Activated naive CD8-positive, alpha-beta T cell (primary cell): ENCODE results near the gene NKX3-2.
"Not testable (repeated sequence)": the region's sequence is repeated elsewhere in the genome, so short reads cannot be mapped to it uniquely, and the experiment has no call there.

ENCODE experiments used
- H3K27ac Mint-ChIP-seq: one replicate; pipeline ENCODE4 v1.8.0; 2021; ENCODE audit warnings: mixed read lengths
- H3K27me3 Mint-ChIP-seq: one replicate; pipeline ENCODE4 v1.8.0; 2021; ENCODE audit warnings: mixed read lengths
- H3K36me3 Mint-ChIP-seq: one replicate; pipeline ENCODE4 v1.8.0; 2021; ENCODE audit warnings: mixed read lengths
- H3K4me1 Mint-ChIP-seq: one replicate; pipeline ENCODE4 v1.8.0; 2021; ENCODE audit warnings: low read depth, mixed read lengths
- H3K4me3 Mint-ChIP-seq: one replicate; pipeline ENCODE4 v1.8.0; 2021; ENCODE audit warnings: mild to moderate bottlenecking, mixed read lengths
- H3K9me3 Mint-ChIP-seq: one replicate; pipeline ENCODE4 v1.8.0; 2021; ENCODE audit warnings: low read depth, mixed read lengths

Gene NKX3-2

DNA sequence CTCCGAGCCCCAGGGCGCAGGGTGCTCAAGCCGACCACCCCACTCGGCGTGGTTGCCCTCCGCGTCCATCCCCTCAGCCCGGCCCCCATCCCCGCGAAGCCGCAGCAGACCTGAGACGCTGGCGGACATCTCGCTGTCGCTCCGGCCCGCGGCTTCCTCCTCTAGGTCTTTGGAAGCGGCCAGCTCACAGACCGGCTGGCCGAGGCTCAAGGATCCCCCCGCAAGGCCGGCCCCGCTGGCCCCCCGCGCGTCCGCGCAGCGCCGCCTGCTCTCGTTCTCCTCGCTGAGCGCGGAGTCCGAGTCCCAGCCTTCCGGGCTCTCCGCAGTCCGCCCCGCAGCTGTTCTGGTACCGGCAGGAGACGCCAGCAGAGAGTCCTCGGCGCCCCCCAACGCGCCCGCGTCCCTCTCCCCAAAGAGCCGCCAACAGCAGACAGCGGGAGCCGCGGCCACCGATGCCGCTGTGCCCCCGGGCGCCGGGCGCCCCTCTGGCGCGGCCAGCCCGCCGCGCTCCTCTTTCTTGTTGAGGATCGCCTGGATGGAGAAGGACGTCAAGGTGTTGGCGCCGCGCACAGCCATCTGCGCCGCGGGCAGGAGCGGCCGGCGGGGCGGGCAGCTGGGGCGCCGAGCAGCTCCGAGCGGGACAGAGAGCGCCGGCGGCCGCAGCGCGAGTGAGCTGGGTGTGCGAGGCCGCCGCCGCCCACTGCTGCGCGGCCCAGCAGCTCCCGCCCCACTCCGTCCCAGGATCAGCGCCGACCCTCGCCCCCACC, at the start of gene NKX3-2:
NKX3-2 (minus strand) TSS at position 670 of the 767 bp plus-strand sequence; CDS start at position 576, 94 bp downstream.
- H3K4me3 Mint-ChIP-seq: peak within 1 kb of the TSS; percentile 84
- no peak within 1 kb of the TSS for H3K27ac Mint-ChIP-seq
- H3K27me3 Mint-ChIP-seq: peaks cover 46% of the 10 kb centered on the region
- peaks cover 8% of the 10 kb centered on the region for H3K9me3 Mint-ChIP-seq
- H3K4me1 Mint-ChIP-seq: peaks cover 54% of the 10 kb centered on the region
- H3K36me3 Mint-ChIP-seq: peaks cover 5% of the 10 kb centered on the region

DNA sequence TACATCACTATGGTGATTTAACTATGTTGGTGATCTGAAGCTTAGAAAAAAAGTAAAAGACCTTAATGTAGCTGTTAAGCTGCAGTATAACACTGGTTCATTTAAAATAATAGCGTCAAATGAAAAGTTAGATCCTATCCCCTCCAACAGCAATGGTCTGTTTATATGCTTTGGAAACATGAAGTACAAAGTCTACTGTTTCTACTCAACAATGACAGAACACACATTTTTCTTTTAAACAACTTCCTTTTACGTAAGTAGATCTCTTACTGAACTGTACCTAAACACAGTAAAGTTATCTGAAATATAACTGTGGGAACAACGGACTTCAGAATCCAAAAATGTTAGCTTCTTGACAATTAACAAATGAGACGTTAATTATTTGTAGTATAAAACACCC, 47.9 kb upstream of the NKX3-2 start:
- Mint-ChIP-seq H3K36me3 (peaks cover 6% of the 10 kb centered on the region), H3K9me3 (no peaks in the 10 kb centered on the region), H3K27ac (no peak overlapping the region), H3K27me3 (no peaks in the 10 kb centered on the region), H3K4me1 (no peaks in the 10 kb centered on the region), H3K4me3 (no peak overlapping the region)

DNA sequence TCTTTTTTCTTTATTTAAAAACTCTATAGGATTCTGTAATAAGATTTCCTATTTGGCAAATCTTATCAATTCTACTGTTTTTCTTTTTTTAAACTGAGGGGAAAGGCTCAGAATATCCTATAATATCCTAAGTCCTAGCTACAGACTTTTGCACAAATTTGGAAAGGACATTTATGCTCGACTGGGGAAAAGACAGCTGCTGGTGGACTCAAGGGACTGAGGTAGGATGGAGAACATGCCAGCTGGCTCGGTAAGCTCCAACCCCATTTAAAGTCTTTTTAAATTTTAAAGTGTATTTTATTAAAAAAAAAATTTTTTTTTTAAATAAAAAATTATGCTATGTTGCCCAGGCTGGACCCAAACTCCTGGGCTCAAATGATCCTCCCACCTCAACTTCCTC, 46.5 kb upstream of the NKX3-2 start:
- Mint-ChIP-seq H3K27ac (no peak overlapping the region), H3K4me1 (no peaks in the 10 kb centered on the region), H3K36me3 (peaks cover 2% of the 10 kb centered on the region), H3K4me3 (no peak overlapping the region), H3K27me3 (no peaks in the 10 kb centered on the region), H3K9me3 (no peaks in the 10 kb centered on the region)

DNA sequence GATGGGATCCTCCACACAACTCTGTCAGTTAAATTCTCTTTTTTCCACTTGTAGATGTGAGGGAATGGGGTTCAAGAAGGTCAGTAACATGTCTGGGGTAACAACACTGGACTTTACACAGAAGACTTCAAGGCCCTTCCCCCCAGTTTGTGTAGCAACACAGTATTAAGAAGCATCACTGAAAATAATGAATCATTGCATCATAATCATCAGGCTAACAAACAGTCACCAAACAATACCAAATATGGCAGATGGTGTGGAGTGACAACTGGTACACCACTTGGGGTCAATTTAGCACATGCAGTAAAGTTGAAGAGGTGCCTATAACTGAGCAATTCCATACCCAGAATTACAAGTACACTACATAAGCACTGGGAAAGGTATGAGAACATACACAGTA, 44.6 kb upstream of the NKX3-2 start:
- no peak overlapping the region for H3K4me3 Mint-ChIP-seq
- H3K4me1 Mint-ChIP-seq: no peaks in the 10 kb centered on the region
- no peaks in the 10 kb centered on the region for H3K9me3 Mint-ChIP-seq
- peaks cover 4% of the 10 kb centered on the region for H3K36me3 Mint-ChIP-seq
- H3K27me3 Mint-ChIP-seq: no peaks in the 10 kb centered on the region
- no peak overlapping the region for H3K27ac Mint-ChIP-seq

GRCh38 chr4:13584481-13584880, 40.2 kb upstream of the NKX3-2 start:
- Mint-ChIP-seq H3K27ac (no peak overlapping the region), H3K4me3 (no peak overlapping the region), H3K9me3 (no peaks in the 10 kb centered on the region), H3K27me3 (no peaks in the 10 kb centered on the region), H3K36me3 (peaks cover 11% of the 10 kb centered on the region), H3K4me1 (no peaks in the 10 kb centered on the region)

DNA sequence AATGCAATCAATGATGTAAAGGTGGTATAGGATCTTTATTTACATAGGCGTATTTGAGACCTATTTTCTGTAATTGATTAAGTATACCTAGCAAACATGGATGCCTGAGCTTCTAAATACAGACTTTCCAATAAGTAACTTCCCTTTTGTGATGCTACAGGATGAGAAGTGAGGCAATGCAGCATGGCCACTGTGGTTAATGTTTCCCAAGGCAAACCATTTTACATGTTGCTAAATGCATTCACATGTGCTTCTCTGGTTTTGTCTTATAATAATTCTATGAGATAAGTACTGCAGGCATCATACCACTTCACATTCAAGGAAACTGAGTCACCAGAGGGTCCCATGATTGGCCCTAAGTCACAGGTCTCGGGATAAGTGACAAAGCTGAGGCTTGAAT, 35.7 kb upstream of the NKX3-2 start:
- Mint-ChIP-seq H3K27me3 (no peaks in the 10 kb centered on the region), H3K27ac (no peak overlapping the region), H3K9me3 (no peaks in the 10 kb centered on the region), H3K4me1 (no peaks in the 10 kb centered on the region), H3K36me3 (peaks cover 11% of the 10 kb centered on the region), H3K4me3 (no peak overlapping the region)

DNA sequence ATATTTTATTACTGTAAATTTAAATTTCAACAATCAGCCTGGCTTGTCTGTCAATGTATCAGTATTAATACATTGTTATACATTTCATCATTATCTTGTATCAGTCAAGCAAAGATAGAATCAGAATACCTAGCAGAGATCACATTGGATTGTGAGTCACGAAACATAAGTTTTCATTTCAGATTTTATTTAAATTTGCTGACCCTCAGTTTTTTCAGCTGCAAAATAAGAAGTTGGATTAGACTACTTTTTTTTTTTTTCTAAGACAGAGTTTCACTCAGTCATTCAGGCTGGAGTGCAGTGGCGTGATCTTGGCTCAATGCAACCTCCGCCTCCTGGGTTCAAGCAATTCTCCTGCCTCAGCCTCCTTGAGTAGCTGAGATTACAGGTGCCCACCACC, 33.4 kb upstream of the NKX3-2 start:
- Mint-ChIP-seq H3K36me3 (peaks cover 6% of the 10 kb centered on the region), H3K9me3 (no peaks in the 10 kb centered on the region), H3K4me3 (no peak overlapping the region), H3K4me1 (no peaks in the 10 kb centered on the region), H3K27me3 (no peaks in the 10 kb centered on the region), H3K27ac (no peak overlapping the region)

GRCh38 chr4:13570916-13571315, 26.6 kb upstream of the NKX3-2 start:
- Mint-ChIP-seq H3K27me3 (no peaks in the 10 kb centered on the region), H3K9me3 (no peaks in the 10 kb centered on the region), H3K4me3 (no peak overlapping the region), H3K36me3 (peaks cover 9% of the 10 kb centered on the region), H3K27ac (no peak overlapping the region), H3K4me1 (no peaks in the 10 kb centered on the region)

DNA sequence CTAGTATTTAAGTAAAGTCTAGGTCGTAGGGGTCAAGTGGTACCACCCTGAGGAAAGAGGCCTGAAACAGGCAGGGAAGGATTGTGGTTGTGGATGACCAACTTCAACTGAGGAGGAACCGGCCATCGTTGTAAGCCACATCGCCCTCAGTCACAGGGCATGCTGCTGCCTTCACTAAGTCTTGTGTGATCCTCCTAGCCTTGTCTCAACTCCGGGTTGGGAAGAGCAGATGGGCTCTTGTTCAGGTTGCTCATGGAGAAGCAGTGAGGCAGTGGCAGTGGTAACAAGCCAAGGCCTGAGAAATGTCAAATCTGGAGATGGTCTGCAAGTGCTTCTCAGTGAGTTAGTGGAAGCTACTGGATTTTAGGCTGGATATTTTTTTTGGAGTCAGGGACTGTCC, 22.8 kb upstream of the NKX3-2 start:
- no peaks in the 10 kb centered on the region for H3K27me3 Mint-ChIP-seq
- no peak overlapping the region for H3K27ac Mint-ChIP-seq
- no peaks in the 10 kb centered on the region for H3K9me3 Mint-ChIP-seq
- H3K4me1 Mint-ChIP-seq: no peaks in the 10 kb centered on the region
- no peak overlapping the region for H3K4me3 Mint-ChIP-seq
- peaks cover 9% of the 10 kb centered on the region for H3K36me3 Mint-ChIP-seq

DNA sequence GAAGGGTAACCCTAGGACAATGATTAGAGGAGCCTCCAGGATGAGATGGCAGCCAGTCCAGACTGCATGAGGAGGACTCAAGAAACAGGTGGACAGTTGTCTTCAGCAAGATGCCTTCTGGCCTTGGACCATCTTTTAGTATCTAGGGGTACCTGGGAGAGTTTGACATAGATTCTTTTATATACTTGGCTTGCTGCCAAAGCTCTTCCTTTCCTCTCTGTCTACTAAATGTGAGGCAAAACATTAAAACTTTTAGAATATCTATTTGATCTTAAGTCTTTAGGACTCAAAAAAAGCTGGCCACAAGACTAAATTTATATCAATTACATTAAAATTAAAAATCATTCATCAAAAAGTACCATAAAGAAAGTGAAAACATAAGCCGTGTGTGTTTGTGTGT, 18.6 kb upstream of the NKX3-2 start:
- Mint-ChIP-seq H3K4me1 (no peaks in the 10 kb centered on the region), H3K27me3 (peaks cover 4% of the 10 kb centered on the region), H3K36me3 (peaks cover 5% of the 10 kb centered on the region), H3K27ac (no peak overlapping the region), H3K9me3 (no peaks in the 10 kb centered on the region), H3K4me3 (no peak overlapping the region)

DNA sequence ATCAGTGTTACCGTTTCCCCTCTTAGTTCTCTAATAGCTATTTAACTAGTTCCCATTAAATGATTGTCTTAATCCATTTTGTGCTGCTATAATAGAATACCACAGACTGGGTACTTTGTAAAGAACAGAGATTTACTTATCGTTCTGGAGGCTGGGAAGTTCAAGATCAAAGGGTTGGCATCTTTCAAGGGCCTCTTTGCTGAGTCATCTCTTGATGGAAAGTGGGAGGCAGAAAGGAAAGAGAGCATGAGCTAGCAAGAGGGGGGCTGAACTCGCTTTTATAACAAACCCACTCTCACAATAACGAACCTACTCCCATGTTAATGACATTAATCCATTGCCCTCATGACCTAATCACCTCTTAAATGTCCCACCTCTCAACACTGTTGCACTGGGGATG, 17.4 kb upstream of the NKX3-2 start:
- peaks cover 6% of the 10 kb centered on the region for H3K27me3 Mint-ChIP-seq
- H3K4me3 Mint-ChIP-seq: no peak overlapping the region
- H3K27ac Mint-ChIP-seq: no peak overlapping the region
- no peaks in the 10 kb centered on the region for H3K4me1 Mint-ChIP-seq
- H3K36me3 Mint-ChIP-seq: peaks cover 5% of the 10 kb centered on the region
- no peaks in the 10 kb centered on the region for H3K9me3 Mint-ChIP-seq

- not testable (repeated sequence) for H3K27me3 Mint-ChIP-seq
These were observed 15.8 kb upstream of the NKX3-2 start for GRCh38 chr4:13560111-13560510.

DNA sequence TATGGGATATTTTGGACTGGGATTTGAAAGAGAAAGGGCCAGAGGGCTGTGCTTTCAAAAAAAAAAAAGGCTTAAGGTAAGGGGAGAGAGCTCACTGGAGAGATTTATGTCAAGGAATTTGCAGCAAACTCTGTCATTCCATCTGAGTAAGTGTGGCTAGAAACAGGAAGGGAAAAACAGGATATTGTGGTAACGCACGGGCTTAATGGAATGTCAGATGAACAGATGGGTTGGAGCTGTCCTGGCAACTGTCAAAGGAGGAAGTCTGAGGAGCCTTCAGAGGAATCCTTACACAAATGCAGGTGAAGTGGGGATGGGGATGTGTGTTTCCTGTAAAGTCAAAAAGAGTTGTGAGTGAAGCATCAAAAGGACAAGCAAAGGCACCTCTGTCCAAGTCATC, 15.1 kb upstream of the NKX3-2 start:
- H3K27ac Mint-ChIP-seq: no peak overlapping the region
- H3K27me3 Mint-ChIP-seq: peaks cover 10% of the 10 kb centered on the region
- H3K4me3 Mint-ChIP-seq: no peak overlapping the region
- no peaks in the 10 kb centered on the region for H3K9me3 Mint-ChIP-seq
- peaks cover 3% of the 10 kb centered on the region for H3K36me3 Mint-ChIP-seq
- H3K4me1 Mint-ChIP-seq: no peaks in the 10 kb centered on the region

More at GRCh38 chr4:13560111-13560510, 15.8 kb upstream of the NKX3-2 start:
- not testable (repeated sequence) for H3K27ac Mint-ChIP-seq, H3K4me1 Mint-ChIP-seq, H3K9me3 Mint-ChIP-seq, H3K36me3 Mint-ChIP-seq, H3K4me3 Mint-ChIP-seq

DNA sequence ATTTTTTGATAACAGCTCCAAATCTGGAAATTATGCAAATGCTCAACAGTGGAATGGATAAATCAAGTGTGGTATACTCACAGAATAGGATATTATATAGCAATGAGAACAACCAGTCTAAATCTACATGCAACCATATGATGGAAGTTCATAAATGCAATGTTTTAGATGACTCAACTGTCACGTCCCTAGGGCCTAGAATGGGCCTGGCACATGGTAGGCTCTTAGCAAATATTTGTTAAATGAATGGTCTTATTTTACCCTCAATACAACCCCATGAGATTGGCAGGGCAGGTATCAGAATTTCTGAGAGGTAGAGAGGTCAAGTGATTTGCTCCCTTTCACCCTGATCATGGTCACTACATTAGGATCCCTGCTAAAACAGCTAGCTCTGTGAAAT, 14.6 kb upstream of the NKX3-2 start:
- H3K4me1 Mint-ChIP-seq: no peaks in the 10 kb centered on the region
- H3K4me3 Mint-ChIP-seq: no peak overlapping the region
- no peaks in the 10 kb centered on the region for H3K9me3 Mint-ChIP-seq
- peaks cover 12% of the 10 kb centered on the region for H3K27me3 Mint-ChIP-seq
- H3K27ac Mint-ChIP-seq: no peak overlapping the region
- H3K36me3 Mint-ChIP-seq: peaks cover 3% of the 10 kb centered on the region

GRCh38 chr4:13555325-13555724, 11.0 kb upstream of the NKX3-2 start:
- Mint-ChIP-seq H3K27me3 (peaks cover 33% of the 10 kb centered on the region), H3K4me3 (no peak overlapping the region), H3K27ac (no peak overlapping the region), H3K4me1 (no peaks in the 10 kb centered on the region), H3K9me3 (no peaks in the 10 kb centered on the region), H3K36me3 (no peaks in the 10 kb centered on the region)

DNA sequence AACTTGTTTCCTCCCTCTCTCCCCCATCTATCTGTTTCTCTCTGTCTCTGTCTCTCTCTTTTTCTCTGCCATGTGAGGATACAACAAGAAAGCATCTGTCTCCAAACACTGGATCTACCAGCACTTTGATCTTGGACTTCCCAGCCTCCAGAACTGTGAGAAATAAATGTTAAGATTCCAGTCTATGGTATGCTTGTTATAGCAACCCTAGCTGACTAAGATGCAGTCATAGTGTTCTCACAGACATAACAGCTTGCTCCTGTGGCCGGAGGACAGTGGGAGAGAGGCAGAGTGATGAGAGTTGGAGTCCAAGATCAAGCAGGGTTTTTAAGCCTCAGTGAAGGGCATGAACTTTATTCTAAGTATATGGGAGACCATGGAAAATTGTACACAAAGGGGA, 8.8 kb upstream of the NKX3-2 start:
- Mint-ChIP-seq H3K36me3 (no peaks in the 10 kb centered on the region), H3K27me3 (peaks cover 42% of the 10 kb centered on the region), H3K9me3 (no peaks in the 10 kb centered on the region), H3K4me3 (no peak overlapping the region), H3K27ac (no peak overlapping the region), H3K4me1 (peaks cover 10% of the 10 kb centered on the region)
